ENCODE measurements around the gene RAPGEF4.

DNA sequence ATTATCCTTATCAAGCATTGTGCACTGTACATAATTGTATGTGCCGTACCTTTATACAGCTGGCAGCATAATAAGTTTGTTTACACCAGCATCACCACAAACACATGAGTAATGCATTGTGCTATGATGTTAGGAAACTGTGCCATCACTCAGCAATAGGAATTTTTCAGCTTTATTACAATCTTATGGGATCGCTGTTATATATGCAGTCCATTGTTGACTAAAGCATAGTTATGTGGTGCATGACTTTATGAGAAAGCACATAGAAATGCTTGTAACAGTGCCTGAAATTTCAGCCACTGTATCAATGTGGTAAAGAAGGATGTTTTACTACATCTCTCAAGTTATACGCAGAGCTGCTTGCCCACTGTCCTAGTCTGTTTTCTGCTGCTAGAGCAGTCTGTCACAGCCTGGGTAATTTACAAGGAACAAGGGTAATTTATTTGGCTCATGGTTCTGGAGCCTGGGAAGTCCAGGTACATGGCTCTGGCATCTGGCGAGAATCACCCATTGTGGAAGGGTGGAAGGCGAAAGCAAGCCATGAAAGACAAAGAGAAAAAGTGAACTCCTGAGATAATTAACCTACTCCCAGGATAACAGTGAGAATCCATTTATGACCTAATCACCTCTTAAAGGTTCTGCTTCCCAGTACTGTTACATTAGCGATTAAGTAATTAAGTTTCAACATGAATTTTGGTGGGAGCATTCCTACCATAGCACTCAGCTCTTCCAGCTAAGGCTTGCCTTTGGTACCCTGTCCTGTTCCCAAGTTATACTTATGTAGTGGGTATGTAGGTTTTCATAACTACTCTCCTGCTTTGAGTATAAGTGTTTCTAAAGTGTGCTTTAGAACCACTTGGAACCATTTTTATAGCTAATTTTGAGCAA lies 344.6 kb downstream of the RAPGEF4 start:
- TF ChIP-seq EZH2 (IDR thresholded peaks at IDR 0.05) (no peak), POLR2AphosphoS5 (IDR thresholded peaks at IDR 0.05; ENCODE audit: borderline replicate concordance, low read depth, low read length) (no peak)

Data from SK-N-MC (cell line).